Mucosa of rectum (tissue), 2 donors: Measurements from ENCODE around the gene CNNM4.

Experiments used
- H3K27ac ChIP-seq, 2 donors: one replicate each; pipeline ENCODE4 v1.7.0; 2013; ENCODE audit warnings: inconsistent platforms in 2 of 2, low read depth in 2 of 2, low read length in 2 of 2
- H3K27me3 ChIP-seq, 2 donors: one replicate each; pipeline ENCODE4 v1.7.0; 2013; ENCODE audit warnings: low read length in 2 of 2; ENCODE audit not compliant: control insufficient read depth in 2 of 2, insufficient read depth in 2 of 2
- H3K36me3 ChIP-seq, 2 donors: one replicate each; pipeline ENCODE4 v1.7.0; 2013; ENCODE audit warnings: low read length in 2 of 2; ENCODE audit not compliant: control insufficient read depth in 2 of 2, insufficient read depth in 2 of 2
- H3K4me1 ChIP-seq, 2 donors: one replicate each; pipeline ENCODE4 v1.7.0; 2013; ENCODE audit warnings: low read length in 2 of 2, mild to moderate bottlenecking in 1 of 2; ENCODE audit not compliant: control insufficient read depth in 2 of 2, insufficient read depth in 2 of 2
- H3K4me3 ChIP-seq, 2 donors: one replicate each; pipeline ENCODE4 v1.7.0; 2013; ENCODE audit warnings: low read length in 2 of 2
- H3K9ac ChIP-seq, 2 donors: one replicate each; pipeline ENCODE4 v1.7.0; 2013; ENCODE audit warnings: low read length in 2 of 2, low read depth in 1 of 2, mild to moderate bottlenecking in 1 of 2
- H3K9me3 ChIP-seq, 2 donors: one replicate each; pipeline ENCODE4 v1.7.0; 2013; ENCODE audit warnings: low read length in 2 of 2; ENCODE audit not compliant: control insufficient read depth in 2 of 2
- donor health status: healthy.
- donor health status: Normal muscosa, but diverticular disease.

The CNNM4 gene

DNA sequence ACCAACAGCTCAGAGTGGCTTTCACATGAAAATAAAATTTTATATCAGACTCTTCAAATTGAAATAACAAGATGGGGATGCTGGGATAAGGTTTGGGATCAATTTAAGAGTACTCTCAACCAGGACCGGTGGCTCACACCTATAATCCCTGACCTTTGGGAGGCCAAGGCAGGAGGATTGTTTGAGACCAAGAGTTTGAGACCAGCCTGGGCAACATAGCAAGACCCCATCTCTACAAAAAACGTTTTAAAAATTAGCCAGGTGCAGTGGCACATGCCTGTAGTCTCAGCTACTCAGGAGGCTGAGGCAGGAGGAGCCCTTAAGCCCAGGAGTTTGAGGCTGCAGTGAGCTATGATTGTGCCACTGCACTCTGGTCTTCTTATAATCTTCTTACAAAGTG is 23.5 kb upstream of the CNNM4 start:
- Histone ChIP-seq H3K4me1 (peaks cover 13 to 16% of the 10 kb centered on the region in 2 donors), H3K36me3 (peaks cover 18 to 35% of the 10 kb centered on the region in 2 donors), H3K27ac (no peak overlapping the region), H3K9ac (no peak overlapping the region), H3K27me3 (no peaks in the 10 kb centered on the region), H3K4me3 (no peak overlapping the region), H3K9me3 (no peaks in the 10 kb centered on the region)

DNA sequence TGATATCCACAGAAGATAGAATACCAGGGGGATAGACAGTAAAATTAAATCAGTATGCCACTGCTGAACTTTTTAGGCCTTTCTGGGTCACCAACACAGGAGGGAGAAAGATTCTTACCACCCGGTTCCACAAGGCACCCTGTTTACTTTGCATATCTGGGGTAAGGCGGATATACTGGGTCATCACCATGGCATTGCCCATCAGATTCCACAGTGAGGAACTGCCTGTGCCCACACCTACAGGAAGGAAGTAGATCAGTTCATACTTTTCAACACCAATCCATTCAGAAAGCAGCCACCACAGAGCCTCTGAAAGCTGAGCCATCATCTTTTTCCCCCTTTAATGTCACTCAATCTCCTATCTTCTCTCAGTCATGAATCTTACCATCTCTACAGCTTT is 22.9 kb upstream of the CNNM4 start:
- H3K4me3 ChIP-seq: no peak overlapping the region
- peaks cover 13 to 16% of the 10 kb centered on the region in 2 donors for H3K4me1 ChIP-seq
- H3K9ac ChIP-seq: no peak overlapping the region
- no peaks in the 10 kb centered on the region for H3K27me3 ChIP-seq
- H3K27ac ChIP-seq: no peak overlapping the region
- H3K9me3 ChIP-seq: no peaks in the 10 kb centered on the region
- peaks cover 17 to 31% of the 10 kb centered on the region in 2 donors for H3K36me3 ChIP-seq

- peaks cover 4 to 18% of the 10 kb centered on the region in 2 donors for H3K36me3 ChIP-seq
- H3K4me3 ChIP-seq: peak overlapping the region; percentile 70 to 91
- H3K27me3 ChIP-seq: no peaks in the 10 kb centered on the region
- H3K9me3 ChIP-seq: no peaks in the 10 kb centered on the region
- H3K9ac ChIP-seq: peak overlapping the region; percentile 63 to 86
- peak overlapping the region; percentile 67 to 75 for H3K27ac ChIP-seq
- H3K4me1 ChIP-seq: peaks cover 13 to 16% of the 10 kb centered on the region in 2 donors
These were observed 21.5 kb upstream of the CNNM4 start for GRCh38 chr2:96739076-96739632.

GRCh38 chr2:96739633-96740428 is 20.9 kb upstream of the CNNM4 start, which contains the start of gene LMAN2L:
Gene LMAN2L (minus strand): TSS chr2:96740064. CDS start chr2:96740040, 24 bp downstream.
- H3K4me1 ChIP-seq: peaks cover 13 to 16% of the 10 kb centered on the region in 2 donors
- no peaks in the 10 kb centered on the region for H3K9me3 ChIP-seq
- no peaks in the 10 kb centered on the region for H3K27me3 ChIP-seq
- H3K4me3 ChIP-seq: peak within 1 kb of the TSS; percentile 70 to 91
- peak within 1 kb of the TSS; percentile 63 to 86 for H3K9ac ChIP-seq
- H3K27ac ChIP-seq: peak within 1 kb of the TSS; percentile 67 to 75
- peaks cover 0 to 11% of the 10 kb centered on the region in 2 donors for H3K36me3 ChIP-seq

GRCh38 chr2:96747061-96747617 is 13.6 kb upstream of the CNNM4 start:
- H3K27me3 ChIP-seq: no peaks in the 10 kb centered on the region
- H3K4me1 ChIP-seq: no peaks in the 10 kb centered on the region
- no peak overlapping the region for H3K27ac ChIP-seq
- H3K4me3 ChIP-seq: no peak overlapping the region
- H3K36me3 ChIP-seq: no peaks in the 10 kb centered on the region
- H3K9me3 ChIP-seq: no peaks in the 10 kb centered on the region
- H3K9ac ChIP-seq: no peak overlapping the region

DNA sequence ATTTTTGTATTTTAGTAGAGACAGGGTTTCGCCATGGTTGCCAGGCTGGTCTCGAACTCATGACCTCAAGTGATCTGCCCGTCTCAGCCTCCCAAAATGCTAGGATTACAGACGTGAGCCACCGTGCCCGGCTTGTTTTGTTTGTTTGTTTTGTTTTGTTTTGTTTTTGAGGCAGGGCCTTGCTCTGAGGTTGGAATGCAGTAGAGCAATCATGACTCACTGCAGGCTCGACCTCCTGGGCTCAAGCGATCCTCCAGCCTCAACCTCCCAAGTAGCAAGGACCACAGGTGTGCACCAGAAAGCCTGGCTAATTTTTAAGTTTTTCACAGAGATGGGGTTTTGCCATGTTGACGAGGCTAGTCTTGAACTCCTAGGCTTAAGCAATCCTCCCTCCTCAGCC is 8.9 kb upstream of the CNNM4 start:
- Histone ChIP-seq H3K4me3 (no peak overlapping the region), H3K9ac (no peak overlapping the region), H3K27me3 (no peaks in the 10 kb centered on the region), H3K4me1 (no peaks in the 10 kb centered on the region), H3K27ac (no peak overlapping the region), H3K9me3 (no peaks in the 10 kb centered on the region), H3K36me3 (no peaks in the 10 kb centered on the region)

- H3K27ac ChIP-seq: no peak overlapping the region
- H3K27me3 ChIP-seq: no peaks in the 10 kb centered on the region
- H3K36me3 ChIP-seq: no peaks in the 10 kb centered on the region
- no peaks in the 10 kb centered on the region for H3K9me3 ChIP-seq
- H3K9ac ChIP-seq: no peak overlapping the region
- no peak overlapping the region for H3K4me3 ChIP-seq
- H3K4me1 ChIP-seq: peaks cover 0 to under 1% of the 10 kb centered on the region in 2 donors
These were observed 6.9 kb upstream of the CNNM4 start for GRCh38 chr2:96753661-96754282.

- no peak overlapping the region for H3K27ac ChIP-seq
- H3K27me3 ChIP-seq: no peaks in the 10 kb centered on the region
- no peak overlapping the region for H3K4me3 ChIP-seq
- H3K9ac ChIP-seq: no peak overlapping the region
- no peaks in the 10 kb centered on the region for H3K9me3 ChIP-seq
- H3K36me3 ChIP-seq: no peaks in the 10 kb centered on the region
- H3K4me1 ChIP-seq: peaks cover 4 to 6% of the 10 kb centered on the region in 2 donors
These were observed 6.4 kb upstream of the CNNM4 start for GRCh38 chr2:96754317-96754716.

- H3K27ac ChIP-seq: no peak overlapping the region
- no peaks in the 10 kb centered on the region for H3K36me3 ChIP-seq
- H3K9me3 ChIP-seq: no peaks in the 10 kb centered on the region
- no peak overlapping the region for H3K4me3 ChIP-seq
- no peaks in the 10 kb centered on the region for H3K27me3 ChIP-seq
- H3K4me1 ChIP-seq: peaks cover 23 to 25% of the 10 kb centered on the region in 2 donors
- no peak overlapping the region for H3K9ac ChIP-seq
These were observed 3.8 kb upstream of the CNNM4 start for GRCh38 chr2:96756788-96757476.
